ENCODE measurements around the gene RPRM.
"Not testable (repeated sequence)": the region's sequence is repeated elsewhere in the genome, so short reads cannot be mapped to it uniquely, and the experiment has no call there.

Gene RPRM

DNA sequence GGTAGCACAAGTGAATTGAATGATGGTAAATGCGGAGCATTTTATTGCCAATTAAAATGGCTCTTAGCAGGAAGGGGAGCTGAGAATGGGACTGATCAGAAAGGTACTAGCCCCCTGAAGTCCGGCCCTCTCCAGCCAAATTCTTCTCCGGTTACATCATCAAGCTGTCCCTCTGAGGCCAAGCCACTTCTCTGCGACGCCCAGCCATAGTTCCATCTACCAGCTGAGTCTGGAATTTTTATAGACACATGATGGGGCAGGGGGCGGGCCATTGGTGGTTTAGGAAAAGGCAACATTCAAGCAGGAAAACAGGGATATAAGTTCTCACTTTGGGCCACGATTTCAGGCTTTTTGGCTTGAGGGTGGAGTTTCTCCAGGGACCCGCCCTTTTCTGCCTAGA lies 22.7 kb downstream of the RPRM start:
- no peak for DNase-seq

DNA sequence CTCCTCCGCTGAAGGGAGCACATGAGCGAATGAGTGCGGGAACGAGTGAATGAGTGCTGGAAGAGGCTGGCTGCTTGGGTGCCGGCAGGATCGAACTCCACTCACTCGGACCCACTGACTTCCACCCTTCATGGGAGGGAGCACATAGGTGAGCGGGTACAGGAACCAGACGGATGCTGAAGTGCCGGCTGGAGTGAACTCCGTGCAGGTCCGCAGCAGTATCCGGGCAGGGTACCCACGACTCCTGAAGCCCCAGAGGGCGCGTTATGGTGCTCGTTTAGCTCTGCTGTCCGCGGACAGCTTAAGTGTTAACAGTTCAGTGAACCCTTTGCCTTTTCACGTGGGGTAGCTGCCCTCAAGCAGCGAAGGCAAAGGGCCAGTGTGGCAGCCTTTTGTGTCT lies 23.2 kb downstream of the RPRM start:
- no peak for DNase-seq

- no peak for DNase-seq
Observed at GRCh38 chr2:153451611-153452010, 27.0 kb downstream of the RPRM start.

DNA sequence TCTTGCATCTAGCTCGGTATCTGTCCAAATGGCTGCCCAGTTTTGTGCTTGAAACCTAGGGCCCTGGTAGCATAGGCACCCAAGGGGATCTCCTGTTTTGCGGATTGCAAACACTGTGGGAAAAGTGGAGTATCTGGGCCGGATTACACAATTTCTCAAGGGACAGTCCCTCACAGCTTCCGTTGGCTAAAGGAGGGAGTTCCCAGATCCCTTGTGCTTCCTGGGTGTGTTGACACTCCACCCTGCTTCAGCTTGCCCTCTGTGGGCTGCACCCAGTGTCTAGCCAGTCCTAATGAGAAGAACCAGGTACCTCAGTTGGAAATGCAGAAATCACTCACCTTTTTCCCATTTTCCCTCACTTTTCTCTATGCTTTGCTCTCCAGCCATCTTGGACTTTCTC lies 35.5 kb downstream of the RPRM start:
- DNase-seq = no peak

DNA sequence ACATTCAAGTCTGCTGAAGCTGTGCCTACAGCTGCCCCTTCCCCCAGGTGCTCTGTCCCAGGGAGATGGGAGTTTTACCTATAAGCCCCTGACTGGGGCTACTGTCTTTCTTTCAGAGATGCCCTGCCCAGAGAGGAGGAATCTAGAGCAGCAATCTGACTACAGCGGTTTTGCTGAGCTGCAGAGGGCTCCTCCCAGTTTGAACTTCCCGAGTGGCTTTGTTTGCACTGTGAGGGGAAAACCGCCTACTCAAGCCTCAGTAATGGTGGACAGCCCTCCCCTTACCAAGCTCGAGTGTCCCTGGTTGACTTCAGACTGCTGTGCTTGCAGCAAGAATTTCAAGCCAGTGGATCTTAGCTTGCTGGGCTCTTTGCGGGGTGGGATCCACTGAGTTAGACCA lies 35.9 kb downstream of the RPRM start:
- not testable (repeated sequence) for DNase-seq

- not testable (repeated sequence) for DNase-seq
Observed at GRCh38 chr2:153440090-153440489, 38.5 kb downstream of the RPRM start.

GRCh38 chr2:153433403-153433802 lies 45.2 kb downstream of the RPRM start:
- DNase-seq = no peak

DNA sequence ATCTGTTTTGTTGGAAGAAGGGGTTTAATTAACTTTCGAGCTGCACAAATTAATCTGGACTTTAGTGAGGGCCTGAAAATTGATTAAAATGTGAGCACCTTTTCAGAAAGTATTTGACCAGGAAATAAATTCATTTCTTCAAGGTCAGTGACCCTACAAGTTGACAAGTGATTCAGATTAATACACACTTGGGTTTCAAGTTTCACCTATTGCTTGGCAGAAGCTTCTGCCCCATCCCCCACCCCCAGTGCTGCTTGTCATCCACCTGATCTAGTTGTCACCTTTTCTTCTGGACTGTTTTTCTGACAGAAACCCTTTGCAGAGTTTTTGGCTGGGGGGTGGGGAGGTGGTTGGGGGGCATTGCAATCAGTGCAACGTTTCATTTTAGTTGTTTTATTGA lies 46.2 kb downstream of the RPRM start:
- no peak for DNase-seq

- no peak for DNase-seq
Observed at GRCh38 chr2:153431114-153431513, 47.4 kb downstream of the RPRM start.
